ENCODE data around the gene AKT2. TPM values are rescaled to one million over a fixed set of nuclear protein-coding genes. Genes with fewer than 3 reads are reported as not detected.

AKT2 gene
- total RNA-seq, 1 donor from 2014 or later = 89.8 TPM

- H3K4me3 Mint-ChIP-seq (ENCODE audit: unreplicated experiment) = peak overlapping the region; percentile 24
- H3K9me3 Mint-ChIP-seq (ENCODE audit: unreplicated experiment) = no peaks in the 10 kb centered on the region
These were observed 69.0 kb downstream of the AKT2 start for GRCh38 chr19:40216013-40216776.

GRCh38 chr19:40214936-40215335, 70.2 kb downstream of the AKT2 start:
- peaks cover 8% of the 10 kb centered on the region for H3K36me3 Mint-ChIP-seq (ENCODE audit: low read depth, unreplicated experiment)
- peaks cover 5% of the 10 kb centered on the region for H3K4me1 Mint-ChIP-seq (ENCODE audit: unreplicated experiment)
- DNase-seq (ENCODE audit: low spot score) = no peak
- no peaks in the 10 kb centered on the region for H3K9me3 Mint-ChIP-seq (ENCODE audit: unreplicated experiment)
- no peak for TF ChIP-seq CTCF (IDR thresholded peaks at IDR 0.05; ENCODE audit: unreplicated experiment)
- H3K27ac Mint-ChIP-seq (ENCODE audit: unreplicated experiment) = no peak overlapping the region
- peaks cover 24% of the 10 kb centered on the region for H3K27me3 Mint-ChIP-seq (ENCODE audit: unreplicated experiment)
- H3K4me3 Mint-ChIP-seq (ENCODE audit: unreplicated experiment) = no peak overlapping the region

More at GRCh38 chr19:40216013-40216776, 69.0 kb downstream of the AKT2 start:
- TF ChIP-seq CTCF (IDR thresholded peaks at IDR 0.05; ENCODE audit: unreplicated experiment) = no peak
- H3K27ac Mint-ChIP-seq (ENCODE audit: unreplicated experiment) = no peak overlapping the region
- peaks cover 23% of the 10 kb centered on the region for H3K27me3 Mint-ChIP-seq (ENCODE audit: unreplicated experiment)
- H3K4me1 Mint-ChIP-seq (ENCODE audit: unreplicated experiment) = peaks cover 5% of the 10 kb centered on the region
- H3K36me3 Mint-ChIP-seq (ENCODE audit: low read depth, unreplicated experiment) = peaks cover 4% of the 10 kb centered on the region
- no peak for DNase-seq (ENCODE audit: low spot score)

- no peak for DNase-seq (ENCODE audit: low spot score)
- no peak for TF ChIP-seq CTCF (IDR thresholded peaks at IDR 0.05; ENCODE audit: unreplicated experiment)
- Mint-ChIP-seq H3K27ac (ENCODE audit: unreplicated experiment) (no peak overlapping the region), H3K27me3 (ENCODE audit: unreplicated experiment) (peaks cover 21% of the 10 kb centered on the region), H3K4me1 (ENCODE audit: unreplicated experiment) (peaks cover 7% of the 10 kb centered on the region), H3K36me3 (ENCODE audit: low read depth, unreplicated experiment) (peaks cover 8% of the 10 kb centered on the region), H3K9me3 (ENCODE audit: unreplicated experiment) (no peaks in the 10 kb centered on the region), H3K4me3 (ENCODE audit: unreplicated experiment) (no peak overlapping the region)
These were observed 71.1 kb downstream of the AKT2 start for GRCh38 chr19:40213882-40214570.

GRCh38 chr19:40213251-40213829, 71.8 kb downstream of the AKT2 start:
- Mint-ChIP-seq H3K4me1 (ENCODE audit: unreplicated experiment) (peaks cover 12% of the 10 kb centered on the region), H3K27me3 (ENCODE audit: unreplicated experiment) (peaks cover 16% of the 10 kb centered on the region), H3K4me3 (ENCODE audit: unreplicated experiment) (no peak overlapping the region), H3K27ac (ENCODE audit: unreplicated experiment) (no peak overlapping the region), H3K36me3 (ENCODE audit: low read depth, unreplicated experiment) (peaks cover 8% of the 10 kb centered on the region), H3K9me3 (ENCODE audit: unreplicated experiment) (no peaks in the 10 kb centered on the region)
- DNase-seq (ENCODE audit: low spot score) = no peak
- TF ChIP-seq CTCF (IDR thresholded peaks at IDR 0.05; ENCODE audit: unreplicated experiment) = no peak

Data from endothelial cell (in vitro differentiated cells).